ENCODE results near the gene LRPPRC.

GRCh38 chr2:44005846-44006245 lies 10.1 kb upstream of the LRPPRC start:
- no peak for TF ChIP-seq CTCF (IDR thresholded peaks at IDR 0.05)
- TF ChIP-seq POLR2A (IDR thresholded peaks at IDR 0.05) = no peak

Measured in right lobe of liver (tissue), 4 donors.